K562 (cell line): Measurements from ENCODE around the gene ETHE1. TPM values are rescaled to one million over a fixed set of nuclear protein-coding genes. Genes with fewer than 3 reads are reported as not detected.

ENCODE experiments used
- CHD7 ChIP-seq: fragments of 200-600 bp; sonication (generic); IDR thresholded peaks from one replicate; pipeline ENCODE4 v1.6.1; 2012; ENCODE audit warnings: mild to moderate bottlenecking, low read depth, low read length, inconsistent platforms
- E2F4 ChIP-seq: sonication (generic); formaldehyde crosslinking; IDR thresholded peaks from 2 replicates; pipeline ENCODE4 v1.8.0; 2022; ENCODE audit warnings: mild to moderate bottlenecking, low read depth, missing genetic modification reagents
- KLF10 ChIP-seq: fragments of 250-450 bp; sonication (Bioruptor Pico); IDR thresholded peaks from 2 replicates; pipeline ENCODE4 v1.6.1; 2021; ENCODE audit warnings: matching md5 sums
- SIX5 ChIP-seq, 2 experiments: IDR thresholded peaks; 2 replicates each; pipeline ENCODE4 v1.6.1; 2011; ENCODE audit warnings: low read length in 2 of 2, borderline replicate concordance in 1 of 2, low read depth in 1 of 2, mild to moderate bottlenecking in 1 of 2, moderate library complexity in 1 of 2; ENCODE audit not compliant: insufficient read depth in 1 of 2
- THRAP3 ChIP-seq: fragments of 450-650 bp; IDR thresholded peaks from 2 replicates; pipeline ENCODE4 v1.6.1; 2016; ENCODE audit warnings: mild to moderate bottlenecking, inconsistent platforms, borderline replicate concordance
- TSHZ1 ChIP-seq: fragments of 250-450 bp; sonication (Bioruptor Pico); IDR thresholded peaks from 2 replicates; pipeline ENCODE4 v1.4.0; 2020; ENCODE audit warnings: mild to moderate bottlenecking, moderate library complexity
- ZNF395 ChIP-seq: fragments of 200-800 bp; sonication (Bioruptor generic); IDR thresholded peaks from 2 replicates; pipeline ENCODE4 v1.6.1; 2017; ENCODE audit warnings: missing genetic modification characterization, missing compliant biosample characterization
- polyA plus RNA-seq, 8 experiments: library from polyadenylated mRNA; depleted of rRNA in 4 of 8; stranded (reverse) in 5 of 8; unstranded in 3 of 8; fragments of >200 nt; fragmentation: Nextera tagmentation in 2 of 8; fragmentation: Illumina TruSeq in 1 of 8; extraction: Ambion mirVana in 2 of 8; extraction: Trizol in 1 of 8; gene quantifications; 2 replicates each; pipeline versions ENCODE4 v1.2.1 to v1.2.3, GENCODE V29; 2011 to 2014; ENCODE audit warnings: inconsistent platforms in 1 of 8, missing spikeins in 1 of 8
- total RNA-seq, 7 experiments: library from RNA; depleted of rRNA in 6 of 7; stranded (reverse); fragments of >200 nt in 6 of 7; fragmentation: Illumina TruSeq in 2 of 7; extraction: Trizol in 2 of 7; gene quantifications; 2 replicates each; pipeline versions ENCODE4 v1.2.1 to v1.2.3, GENCODE V29; 2011 to 2021; ENCODE audit warnings: low replicate concordance in 1 of 7

Gene ETHE1
- total and polyA plus RNA-seq, 9 of the 15 experiments (the other 6 are each of a cell fraction or from before 2014, with no cell fraction given): 2.9 to 21.0 (median 10.2) TPM

GRCh38 chr19:43503501-43504425 lies 23.2 kb downstream of the ETHE1 start (continued):
- no peak for TF ChIP-seq THRAP3
- TF ChIP-seq E2F4 (CRISPR knock-in tag): no peak
- TF ChIP-seq CHD7: no peak
- TF ChIP-seq ZNF395 (CRISPR knock-in tag): no peak
- TF ChIP-seq SIX5 (IDR thresholded peaks at IDR 0.05; ENCODE audit: borderline replicate concordance in 1 of 2, insufficient read depth in 1 of 2, low read depth in 1 of 2, low read length in 2 of 2): no peak
- TF ChIP-seq KLF10 (CRISPR knock-in tag): no peak
- no peak for TF ChIP-seq TSHZ1 (CRISPR knock-in tag)
